HEK293 (cell line): ENCODE data around the gene SEC16A.
A peak's percentile ranks its signal among the peaks of the same experiment; 100 is the strongest.

ENCODE experiments used
- CTCF ChIA-PET: fragments of 350-600 bp; formaldehyde crosslinking; extraction: SDS; loops from one replicate; lab custom pipeline; 2021; ENCODE audit warnings: antibody characterized with exemption; lab: Yijun Ruan, JAX
- POLR2A ChIA-PET: fragments of 300-600 bp; formaldehyde crosslinking; extraction: SDS; loops from one replicate; lab custom pipeline; 2020; ENCODE audit warnings: antibody characterized with exemption, inconsistent platforms; lab: Yijun Ruan, JAX
- H3K27ac ChIP-seq: fragments of 200-500 bp; sonication (Bioruptor generic); 2 replicates; pipeline ENCODE4 v1.5.1; 2014; ENCODE audit warnings: low read depth, low read length, control low read depth, inconsistent platforms; ENCODE audit errors: extremely low read depth
- H3K36me3 ChIP-seq, 2 experiments: fragments of 200-500 bp in 1 of 2; sonication (Bioruptor generic) in 1 of 2; 1 replicate in 1 of 2; 2 replicates in 1 of 2; pipeline ENCODE4 v1.5.1; 2014 to 2017; ENCODE audit warnings: inconsistent platforms in 2 of 2, low read length in 2 of 2; ENCODE audit not compliant: control insufficient read depth in 2 of 2, insufficient read depth in 1 of 2
- H3K4me1 ChIP-seq: fragments of 200-500 bp; sonication (Bioruptor generic); 2 replicates; pipeline ENCODE4 v1.5.1; 2014; ENCODE audit warnings: mild to moderate bottlenecking, low read length, inconsistent platforms; ENCODE audit not compliant: control insufficient read depth, insufficient read depth
- H3K4me3 ChIP-seq: 2 replicates; pipeline ENCODE4 v1.5.1; 2011; ENCODE audit warnings: low read depth, mild to moderate bottlenecking, control low read depth, low read length, moderate library complexity
- H3K9me3 ChIP-seq: fragments of 200-500 bp; sonication (Bioruptor generic); 2 replicates; pipeline ENCODE4 v1.5.1; 2014; ENCODE audit warnings: low read depth, low read length, inconsistent platforms; ENCODE audit not compliant: control insufficient read depth, insufficient read depth
- HOXA7 ChIP-seq: sonication (generic); formaldehyde crosslinking; IDR thresholded peaks from 2 replicates; pipeline ENCODE4 v1.8.1; 2022; ENCODE audit warnings: missing genetic modification reagents, borderline replicate concordance
- HOXD13 ChIP-seq: sonication (generic); formaldehyde crosslinking; IDR thresholded peaks from 2 replicates; pipeline ENCODE4 v1.8.0; 2022; ENCODE audit warnings: missing genetic modification reagents, borderline replicate concordance
- IKZF3 ChIP-seq: fragments of 450-650 bp; IDR thresholded peaks from 2 replicates; pipeline ENCODE4 v1.5.0; 2018; ENCODE audit warnings: missing biosample characterization, mild to moderate bottlenecking, missing genetic modification characterization, moderate library complexity
- MZF1 ChIP-seq: fragments of 450-650 bp; formaldehyde crosslinking; IDR thresholded peaks from 2 replicates; pipeline ENCODE4 v1.5.1; 2017; ENCODE audit warnings: missing biosample characterization, missing genetic modification characterization, borderline replicate concordance
- OVOL3 ChIP-seq: fragments of 450-650 bp; formaldehyde crosslinking; IDR thresholded peaks from 2 replicates; pipeline ENCODE4 v1.5.1; 2016; ENCODE audit warnings: missing biosample characterization, missing genetic modification characterization
- RBAK ChIP-seq: fragments of 450-650 bp; formaldehyde crosslinking; IDR thresholded peaks from 2 replicates; pipeline ENCODE4 v1.5.1; 2016; ENCODE audit warnings: missing biosample characterization, missing genetic modification characterization
- SCRT1 ChIP-seq: fragments of 450-650 bp; formaldehyde crosslinking; IDR thresholded peaks from 2 replicates; pipeline ENCODE4 v1.5.1; 2016; ENCODE audit warnings: missing biosample characterization, missing genetic modification characterization, borderline replicate concordance
- SCRT2 ChIP-seq: fragments of 450-650 bp; formaldehyde crosslinking; IDR thresholded peaks from 2 replicates; pipeline ENCODE4 v1.5.1; 2016; ENCODE audit warnings: missing biosample characterization, missing genetic modification characterization
- ZFHX2 ChIP-seq: fragments of 450-650 bp; formaldehyde crosslinking; conservative IDR thresholded peaks from 2 replicates; pipeline ENCODE4 v1.5.1; 2016; ENCODE audit warnings: missing biosample characterization, missing genetic modification characterization
- ZNF114 ChIP-seq: fragments of 450-650 bp; formaldehyde crosslinking; IDR thresholded peaks from 2 replicates; pipeline ENCODE4 v1.5.0; 2017; ENCODE audit warnings: missing biosample characterization, missing genetic modification characterization
- ZNF16 ChIP-seq: fragments of 450-650 bp; formaldehyde crosslinking; IDR thresholded peaks from 2 replicates; pipeline ENCODE4 v1.5.1; 2016; ENCODE audit warnings: low read depth, missing biosample characterization, missing genetic modification characterization
- ZNF24 ChIP-seq: fragments of 450-650 bp; formaldehyde crosslinking; IDR thresholded peaks from 2 replicates; pipeline ENCODE4 v1.5.1; 2016; ENCODE audit warnings: missing biosample characterization, missing genetic modification characterization
- ZNF548 ChIP-seq: fragments of 450-650 bp; formaldehyde crosslinking; IDR thresholded peaks from 2 replicates; pipeline ENCODE4 v1.5.1; 2016; ENCODE audit warnings: missing biosample characterization, missing genetic modification characterization
- ZNF660 ChIP-seq: fragments of 450-650 bp; IDR thresholded peaks from 2 replicates; pipeline ENCODE4 v1.5.1; 2018; ENCODE audit warnings: missing biosample characterization, mild to moderate bottlenecking, missing genetic modification characterization
- ZNF76 ChIP-seq: fragments of 450-650 bp; formaldehyde crosslinking; IDR thresholded peaks from 2 replicates; pipeline ENCODE4; 2016; ENCODE audit warnings: low read depth, missing biosample characterization, missing genetic modification characterization, borderline replicate concordance
- ZNF776 ChIP-seq: fragments of 450-650 bp; formaldehyde crosslinking; IDR thresholded peaks from 2 replicates; pipeline ENCODE4 v1.5.0; 2017; ENCODE audit warnings: missing biosample characterization, missing genetic modification characterization, borderline replicate concordance
- ZSCAN16 ChIP-seq: fragments of 450-650 bp; formaldehyde crosslinking; IDR thresholded peaks from 2 replicates; pipeline ENCODE4 v1.5.1; 2016; ENCODE audit warnings: missing biosample characterization, missing genetic modification characterization
- TF ChIP-seq, protein P1 (sequence below): IDR thresholded peaks from 2 replicates; pipeline ENCODE4 v1.6.1; 2011; ENCODE audit warnings: mild to moderate bottlenecking, low read depth, low read length, borderline replicate concordance

Gene SEC16A

DNA sequence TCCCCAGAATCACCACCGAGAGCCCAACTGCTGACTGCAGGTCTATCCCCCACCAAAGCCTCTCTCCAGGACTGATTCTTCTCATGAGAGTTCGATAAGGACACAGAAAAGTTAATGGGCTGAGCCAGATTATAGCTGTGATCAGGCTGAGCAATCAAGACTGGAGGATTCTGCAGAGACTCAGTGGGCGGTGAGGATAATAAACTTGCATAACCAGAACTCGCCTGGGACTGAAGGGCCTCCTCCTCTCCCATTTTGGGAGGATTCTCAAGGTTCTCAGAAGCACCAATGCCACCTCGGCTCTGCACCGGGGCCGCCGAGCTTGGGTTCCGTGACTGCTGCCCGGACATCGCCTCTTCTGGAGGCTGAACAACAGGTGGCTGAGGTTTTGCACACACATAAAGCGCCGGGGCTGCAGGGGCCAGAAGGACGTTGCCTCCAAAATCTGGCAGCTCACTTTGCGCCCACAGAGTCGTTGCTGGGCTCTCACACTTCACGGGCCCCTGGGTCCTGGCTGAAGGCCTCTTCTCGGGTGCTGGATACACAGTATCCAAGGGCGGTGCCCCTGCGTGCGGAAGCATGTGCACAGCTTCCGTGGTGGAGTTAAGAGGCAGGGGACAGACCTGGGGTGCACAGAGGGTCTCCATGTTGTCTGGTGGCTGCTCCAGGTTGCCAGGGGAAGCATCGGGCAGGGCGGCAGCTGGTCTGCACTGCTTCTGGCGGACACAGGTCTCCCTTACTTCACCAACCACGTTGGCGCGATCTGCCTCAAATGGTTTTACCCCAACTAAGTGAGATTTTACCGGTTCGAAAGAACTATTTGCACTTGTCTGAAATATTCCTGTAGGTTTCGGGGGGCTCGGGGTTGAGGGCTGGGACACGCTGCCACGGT lies 7.6 kb downstream of the SEC16A start:
- POLR2A ChIA-PET, result no interaction called here
- no peak overlapping the region for H3K27ac ChIP-seq

DNA sequence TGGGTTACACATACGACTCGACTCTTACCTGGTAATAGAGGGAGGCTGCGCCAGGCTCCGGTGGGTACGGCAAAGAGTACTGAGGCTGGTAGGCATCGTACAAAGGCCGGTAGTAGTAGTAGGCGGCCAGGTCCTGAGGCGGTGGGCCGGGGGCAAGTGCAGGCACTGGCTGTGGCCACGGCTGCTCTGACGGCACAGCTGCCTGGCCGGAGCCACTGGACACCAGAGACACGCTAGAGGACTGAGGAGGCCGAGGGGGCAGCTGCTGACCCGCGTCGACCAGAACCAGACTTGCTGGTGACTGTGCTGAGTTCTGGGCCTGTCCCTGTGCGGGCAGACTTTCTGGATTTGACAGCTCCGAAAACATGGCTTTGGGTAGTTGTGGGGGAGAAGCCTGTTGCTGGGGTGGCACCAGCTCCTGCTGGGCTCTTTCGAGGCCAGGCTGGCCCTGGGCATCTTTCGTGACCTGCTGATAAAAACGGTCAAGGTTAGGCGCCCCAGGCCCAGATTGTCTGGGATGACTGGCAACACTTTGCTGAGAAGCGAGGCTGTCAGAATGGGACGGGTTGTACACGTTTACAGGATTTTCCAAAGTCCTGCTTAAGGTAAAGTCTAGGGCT lies 8.7 kb downstream of the SEC16A start:
- POLR2A ChIA-PET, result interaction anchor here (1.2 kb wide), 1 partner anchor 16 kb away, joined by 4 read pairs; no protein-coding TSS in a partner anchor
- peaks cover 7 to 96% of the 10 kb centered on the region in 2 experiments; a peak in 2 of 3 replicates for H3K36me3 ChIP-seq

More for the DNA sequence above, 7.6 kb downstream of the SEC16A start:
- H3K9me3 ChIP-seq, result no peaks in the 10 kb centered on the region
- H3K4me1 ChIP-seq, result no peaks in the 10 kb centered on the region
- no peak overlapping the region for H3K4me3 ChIP-seq
- no peak for TF ChIP-seq ZNF16 (tag by site-specific recombination)
- 0 out of 2 replicates have a peak, but pooled peaks have one; percentile 9 for TF ChIP-seq ZFHX2 (tag by site-specific recombination)
- TF ChIP-seq SCRT2 (tag by site-specific recombination), result peak; percentile 53
- TF ChIP-seq, protein P1, sequence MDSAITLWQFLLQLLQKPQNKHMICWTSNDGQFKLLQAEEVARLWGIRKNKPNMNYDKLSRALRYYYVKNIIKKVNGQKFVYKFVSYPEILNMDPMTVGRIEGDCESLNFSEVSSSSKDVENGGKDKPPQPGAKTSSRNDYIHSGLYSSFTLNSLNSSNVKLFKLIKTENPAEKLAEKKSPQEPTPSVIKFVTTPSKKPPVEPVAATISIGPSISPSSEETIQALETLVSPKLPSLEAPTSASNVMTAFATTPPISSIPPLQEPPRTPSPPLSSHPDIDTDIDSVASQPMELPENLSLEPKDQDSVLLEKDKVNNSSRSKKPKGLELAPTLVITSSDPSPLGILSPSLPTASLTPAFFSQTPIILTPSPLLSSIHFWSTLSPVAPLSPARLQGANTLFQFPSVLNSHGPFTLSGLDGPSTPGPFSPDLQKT, result no peak
- TF ChIP-seq SCRT1 (tag by site-specific recombination), result 0 out of 2 replicates have a peak, but pooled peaks have one; percentile 28
- TF ChIP-seq RBAK, result no peak
- no peak for TF ChIP-seq OVOL3 (tag by site-specific recombination)
- TF ChIP-seq, all 188 proteins: peak for 3
- CTCF ChIA-PET, result interaction anchor here (0.7 to 4.1 kb wide), 3 partner anchors 22 to 78 kb away, joined by 3 to 17 read pairs (median 3); partner anchors contain the start of gene INPP5E
- peaks cover 4 to 93% of the 10 kb centered on the region in 2 experiments; a peak in 2 of 3 replicates for H3K36me3 ChIP-seq

DNA sequence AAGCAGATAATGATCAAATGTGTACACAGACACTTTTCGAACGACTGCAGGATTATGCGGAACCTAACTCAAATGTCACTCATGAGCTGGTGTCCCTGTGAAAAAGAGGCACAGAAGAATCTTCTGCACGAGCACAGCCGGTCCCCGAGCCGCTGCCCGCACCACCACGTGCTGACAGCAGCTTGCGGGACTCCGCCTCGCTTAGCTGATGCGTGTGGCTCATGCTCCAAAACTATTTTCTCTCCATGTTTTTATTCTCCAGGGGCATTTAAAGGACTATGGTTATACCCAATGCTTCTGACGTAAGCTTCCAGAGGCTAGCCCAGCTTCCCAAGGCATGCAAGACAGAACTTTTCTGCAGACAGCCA lies 9.5 kb downstream of the SEC16A start:
- no peaks in the 10 kb centered on the region for H3K4me1 ChIP-seq
- no peak for TF ChIP-seq ZNF76 (tag by site-specific recombination)
- TF ChIP-seq MZF1 (tag by site-specific recombination), result no peak
- no peak for TF ChIP-seq IKZF3 (tag by site-specific recombination)
- no peak for TF ChIP-seq ZSCAN16 (tag by site-specific recombination)
- TF ChIP-seq ZNF24, result no peak
- TF ChIP-seq ZNF660 (tag by site-specific recombination), result no peak
- no peak for TF ChIP-seq HOXD13 (CRISPR knock-in tag)
- TF ChIP-seq ZNF114 (tag by site-specific recombination), result no peak
- TF ChIP-seq HOXA7 (CRISPR knock-in tag), result no peak
- no peak overlapping the region for H3K4me3 ChIP-seq
- ChIA-PET POLR2A (interaction anchor here (1.2 kb wide), 1 partner anchor 15 kb away, joined by 4 read pairs; no protein-coding TSS in a partner anchor), CTCF (interaction anchor here (4.1 kb wide), 1 partner anchor 34 kb away, joined by 17 read pairs; the partner anchor contains the start of gene INPP5E)
- no peak overlapping the region for H3K27ac ChIP-seq
- peaks cover 7 to 99% of the 10 kb centered on the region in 2 experiments; a peak in 2 of 3 replicates for H3K36me3 ChIP-seq
- no peaks in the 10 kb centered on the region for H3K9me3 ChIP-seq

More for the DNA sequence above, 8.7 kb downstream of the SEC16A start:
- no peak overlapping the region for H3K27ac ChIP-seq
- no peaks in the 10 kb centered on the region for H3K9me3 ChIP-seq
- H3K4me3 ChIP-seq, result no peak overlapping the region
- CTCF ChIA-PET, result interaction anchor here (4.1 kb wide), 1 partner anchor 35 kb away, joined by 17 read pairs; the partner anchor contains the start of gene INPP5E
- no peaks in the 10 kb centered on the region for H3K4me1 ChIP-seq
- TF ChIP-seq ZNF548 (tag by site-specific recombination) (no peak), ZNF776 (tag by site-specific recombination) (no peak)
- TF ChIP-seq, all 188 proteins: peak for 0
